ENCODE results near the gene PPEF2.

PPEF2 gene

DNA sequence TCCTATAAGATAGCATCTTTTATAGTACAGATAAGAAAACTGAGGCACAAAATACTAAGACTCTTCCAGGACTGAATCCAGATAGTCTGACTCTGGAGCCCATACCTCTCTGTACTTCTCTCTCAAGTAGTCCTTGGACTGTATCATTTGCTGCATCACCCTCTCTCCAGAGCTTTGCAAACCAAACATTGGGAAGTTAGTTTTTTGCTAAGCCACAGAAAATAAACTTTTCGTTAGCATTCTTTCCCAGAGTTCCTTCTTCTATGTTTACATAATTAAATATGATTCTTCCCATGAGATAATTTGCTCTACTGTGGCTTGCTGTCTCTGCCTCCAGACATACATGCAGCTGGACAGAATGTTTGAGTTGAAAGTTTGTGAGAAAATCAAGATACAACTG lies 22.0 kb downstream of the PPEF2 start:
- no peak for TF ChIP-seq CTCF (IDR thresholded peaks at IDR 0.05)
- Histone ChIP-seq H3K4me3 (no peak overlapping the region), H3K27ac (no peak overlapping the region)
- DNase-seq (ENCODE audit: low spot score) = no peak

GRCh38 chr4:75878246-75878756 lies 24.0 kb downstream of the PPEF2 start:
- DNase-seq (ENCODE audit: low spot score) = no peak
- Histone ChIP-seq H3K4me3 (no peak overlapping the region), H3K27ac (no peak overlapping the region)
- TF ChIP-seq CTCF (IDR thresholded peaks at IDR 0.05) = no peak

DNA sequence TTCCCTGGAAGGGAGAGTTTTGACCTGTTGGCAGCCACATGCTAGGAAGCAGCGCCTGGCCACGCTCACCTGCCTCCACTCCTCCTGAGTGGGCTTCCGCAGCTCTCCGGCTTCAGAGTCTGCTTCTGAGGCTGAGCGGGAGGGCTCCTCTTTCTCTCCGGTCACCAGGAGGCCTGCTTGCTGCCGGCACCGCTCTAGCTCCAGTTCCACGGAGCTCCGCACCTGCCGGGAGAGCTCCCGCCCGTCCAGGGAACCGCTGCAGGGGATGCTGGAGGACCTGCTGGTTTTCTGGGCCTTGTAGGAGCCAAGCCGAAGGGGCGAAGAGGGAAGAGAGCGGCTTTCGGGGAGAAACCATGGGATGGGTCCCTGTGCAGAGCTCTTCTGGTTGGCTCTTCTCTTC lies 26.0 kb downstream of the PPEF2 start:
- DNase-seq (ENCODE audit: low spot score) = no peak
- H3K27ac ChIP-seq = no peak overlapping the region
- no peak for TF ChIP-seq CTCF (IDR thresholded peaks at IDR 0.05)
- H3K4me3 ChIP-seq = no peak overlapping the region

DNA sequence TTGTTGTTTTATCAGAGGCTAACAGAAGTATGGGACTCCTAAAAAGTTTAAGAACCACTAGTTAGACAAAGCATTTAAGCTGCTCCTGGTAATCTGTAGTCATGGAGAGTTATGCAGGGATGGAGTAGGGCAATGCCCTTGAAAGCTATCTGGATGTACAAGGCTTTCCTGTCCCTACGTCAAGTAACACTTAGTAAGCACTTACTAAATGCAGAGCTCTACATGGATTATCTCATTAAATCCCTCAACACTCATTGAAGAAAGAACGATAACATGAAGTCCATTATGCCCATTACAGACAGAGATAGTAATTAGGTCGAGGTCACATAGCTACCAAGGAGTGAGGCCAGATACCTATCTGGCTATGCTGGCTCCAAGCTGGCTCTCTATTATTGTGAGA lies 33.2 kb downstream of the PPEF2 start:
- H3K27ac ChIP-seq = no peak overlapping the region
- DNase-seq (ENCODE audit: low spot score) = no peak
- no peak for TF ChIP-seq CTCF (IDR thresholded peaks at IDR 0.05)
- H3K4me3 ChIP-seq = no peak overlapping the region

GRCh38 chr4:75867130-75867529 lies 35.1 kb downstream of the PPEF2 start:
- no peak for DNase-seq (ENCODE audit: low spot score)
- TF ChIP-seq CTCF (IDR thresholded peaks at IDR 0.05) = no peak

GRCh38 chr4:75860606-75861005 lies 41.6 kb downstream of the PPEF2 start:
- DNase-seq (ENCODE audit: low spot score) = no peak
- Histone ChIP-seq H3K27ac (no peak overlapping the region), H3K4me3 (no peak overlapping the region)
- TF ChIP-seq CTCF (IDR thresholded peaks at IDR 0.05) = no peak

More at GRCh38 chr4:75867130-75867529, 35.1 kb downstream of the PPEF2 start:
- H3K4me3 ChIP-seq = no peak overlapping the region
- H3K27ac ChIP-seq = no peak overlapping the region

GRCh38 chr4:75858721-75859120 lies 43.5 kb downstream of the PPEF2 start:
- no peak for DNase-seq (ENCODE audit: low spot score)
- Histone ChIP-seq H3K4me3 (no peak overlapping the region), H3K27ac (no peak overlapping the region)
- no peak for TF ChIP-seq CTCF (IDR thresholded peaks at IDR 0.05)

Measured in coronary artery (tissue), 2 donors.